GM23338 (cell line): ENCODE data around the gene TMPRSS3. TPM values are rescaled to one million over a fixed set of nuclear protein-coding genes. Genes with fewer than 3 reads are reported as not detected.

Source experiments
- ATAC-seq: fragments of 200-7000 bp; cut with Tn5 transposase; 3 replicates; pipeline ENCODE4 v1.9.1; 2020
- DNase-seq: peaks from one replicate; pipeline ENCODE4 v3.0.0-alpha.2; 2015; ENCODE audit warnings: low spot score
- H2AFZ ChIP-seq: fragments of 200-600 bp; sonication (generic); 2 replicates; pipeline ENCODE4 v1.8.0; 2016; ENCODE audit warnings: antibody characterized with exemption, mild to moderate bottlenecking, moderate library complexity
- H3F3A ChIP-seq: fragments of 200-600 bp; sonication (generic); replicated peaks from 2 replicates; pipeline ENCODE4 v1.8.0; 2017; ENCODE audit warnings: antibody characterized with exemption, mixed run types, low read depth
- H3K27ac ChIP-seq: fragments of 200-600 bp; sonication (generic); 2 replicates; pipeline ENCODE4 v1.6.1; 2016; ENCODE audit warnings: low read depth
- H3K27me3 ChIP-seq: fragments of 200-600 bp; sonication (generic); 2 replicates; pipeline ENCODE4 v1.8.0; 2016; ENCODE audit warnings: mild to moderate bottlenecking, mixed run types, moderate library complexity; ENCODE audit not compliant: insufficient read depth
- H3K36me3 ChIP-seq: fragments of 200-600 bp; sonication (generic); 2 replicates; pipeline ENCODE4 v1.8.0; 2016; ENCODE audit warnings: mild to moderate bottlenecking; ENCODE audit not compliant: insufficient read depth
- H3K4me1 ChIP-seq: fragments of 200-600 bp; sonication (generic); 2 replicates; pipeline ENCODE4 v1.8.0; 2016; ENCODE audit warnings: mild to moderate bottlenecking, moderate library complexity; ENCODE audit not compliant: insufficient read depth
- H3K4me2 ChIP-seq: fragments of 200-600 bp; sonication (generic); 2 replicates; pipeline ENCODE4 v1.7.1; 2017; ENCODE audit warnings: mixed run types
- H3K4me3 ChIP-seq: fragments of 200-600 bp; sonication (generic); 2 replicates; pipeline ENCODE4 v1.6.1; 2016; ENCODE audit warnings: mixed run types
- H3K79me2 ChIP-seq: fragments of 200-600 bp; sonication (generic); replicated peaks from 2 replicates; pipeline ENCODE4 v1.8.0; 2017; ENCODE audit warnings: mild to moderate bottlenecking; ENCODE audit not compliant: insufficient read depth
- H3K9me2 ChIP-seq: fragments of 200-600 bp; sonication (generic); 2 replicates; pipeline ENCODE4 v1.8.0; 2017; ENCODE audit not compliant: insufficient read depth
- H4K20me1 ChIP-seq: fragments of 200-600 bp; sonication (generic); replicated peaks from 2 replicates; pipeline ENCODE4 v1.8.0; 2017; ENCODE audit warnings: mild to moderate bottlenecking; ENCODE audit not compliant: insufficient read depth
- H3K27ac Mint-ChIP-seq: 2 replicates; pipeline ENCODE4 v1.8.0; 2020; ENCODE audit warnings: inconsistent platforms, mild to moderate bottlenecking, moderate library complexity, mixed read lengths
- H3K27me3 Mint-ChIP-seq: 3 replicates; pipeline ENCODE4 v1.8.0; 2022; ENCODE audit warnings: low read depth, mild to moderate bottlenecking, moderate library complexity, mixed read lengths, inconsistent platforms; ENCODE audit not compliant: insufficient read depth, poor library complexity
- H3K36me3 Mint-ChIP-seq: 3 replicates; pipeline ENCODE4 v1.8.0; 2021; ENCODE audit warnings: low read depth, mild to moderate bottlenecking, inconsistent platforms, moderate library complexity, mixed read lengths
- H3K4me1 Mint-ChIP-seq: 3 replicates; pipeline ENCODE4 v1.8.0; 2020; ENCODE audit warnings: mild to moderate bottlenecking, inconsistent platforms, mixed read lengths
- H3K4me3 Mint-ChIP-seq: 3 replicates; pipeline ENCODE4 v1.8.0; 2021; ENCODE audit warnings: moderate library complexity, mild to moderate bottlenecking, inconsistent platforms, mixed read lengths
- H3K9me3 Mint-ChIP-seq: 3 replicates; pipeline ENCODE4 v1.8.0; 2020; ENCODE audit warnings: moderate library complexity, mild to moderate bottlenecking, inconsistent platforms, mixed read lengths
- CREB1 ChIP-seq: fragments of 250-450 bp; sonication (Bioruptor Pico); IDR thresholded peaks from 2 replicates; pipeline ENCODE4 v1.5.0; 2020; ENCODE audit warnings: low read depth, mild to moderate bottlenecking, moderate library complexity
- CTCF ChIP-seq, 2 experiments: fragments of 200-600 bp in 1 of 2; sonication (generic) in 1 of 2; conservative IDR thresholded peaks; 2 replicates each; pipeline versions ENCODE4 v1.5.1 to v1.6.1; 2016 to 2017; ENCODE audit warnings: antibody characterized with exemption in 2 of 2, low read depth in 2 of 2, mild to moderate bottlenecking in 2 of 2, moderate library complexity in 1 of 2
- ETS1 ChIP-seq: IDR thresholded peaks from 2 replicates; pipeline ENCODE4 v1.6.1; 2016; ENCODE audit warnings: antibody characterized with exemption
- EZH2 ChIP-seq: fragments of 200-600 bp; sonication (generic); IDR thresholded peaks from one replicate; pipeline ENCODE4 v1.8.0; 2017; ENCODE audit warnings: antibody characterized with exemption, mild to moderate bottlenecking, low read depth; ENCODE audit not compliant: unreplicated experiment
- EZH2phosphoT487 ChIP-seq: fragments of 200-600 bp; sonication (generic); IDR thresholded peaks from one replicate; pipeline ENCODE4 v1.8.1; 2018; ENCODE audit warnings: antibody characterized with exemption; ENCODE audit not compliant: unreplicated experiment
- JUNB ChIP-seq: IDR thresholded peaks from one replicate; pipeline ENCODE4 v1.6.1; 2016; ENCODE audit warnings: antibody characterized with exemption; ENCODE audit not compliant: unreplicated experiment
- NANOG ChIP-seq: IDR thresholded peaks from 2 replicates; pipeline ENCODE4 v1.6.1; 2016; ENCODE audit warnings: antibody characterized with exemption, borderline replicate concordance
- POLR2AphosphoS5 ChIP-seq: IDR thresholded peaks from 2 replicates; pipeline ENCODE4 v1.6.1; 2016; ENCODE audit warnings: antibody characterized with exemption, low read depth
- STAT1 ChIP-seq: IDR thresholded peaks from one replicate; pipeline ENCODE4 v1.6.1; 2016; ENCODE audit warnings: antibody characterized with exemption; ENCODE audit not compliant: unreplicated experiment
- ZNF114 ChIP-seq: fragments of 250-450 bp; sonication (Bioruptor Pico); IDR thresholded peaks from 2 replicates; pipeline ENCODE4 v1.5.0; 2020; ENCODE audit warnings: mild to moderate bottlenecking, moderate library complexity
- ZNF331 ChIP-seq: fragments of 250-450 bp; sonication (Bioruptor Pico); IDR thresholded peaks from 2 replicates; pipeline ENCODE4 v1.5.0; 2020; ENCODE audit warnings: low read depth, mild to moderate bottlenecking, moderate library complexity
- ZNF462 ChIP-seq: fragments of 250-450 bp; sonication (Bioruptor Pico); IDR thresholded peaks from 2 replicates; pipeline ENCODE4 v1.5.0; 2020; ENCODE audit warnings: mild to moderate bottlenecking, moderate library complexity
- polyA plus RNA-seq: library from polyadenylated mRNA; unstranded; fragments of >200 nt; fragmentation: Nextera tagmentation; extraction: Ambion mirVana; gene quantifications from 2 replicates; pipeline ENCODE4 v1.2.1, GENCODE V29; 2016
- total RNA-seq: library from RNA; depleted of rRNA; stranded (reverse); fragments of >200 nt; shearing (Covaris generic); gene quantifications from 2 replicates; pipeline ENCODE4 v1.2.3, GENCODE V29; 2014
- TF ChIP-seq, protein P1 (sequence below): IDR thresholded peaks from one replicate; pipeline ENCODE4 v1.6.1; 2018; ENCODE audit warnings: antibody characterized with exemption; ENCODE audit not compliant: unreplicated experiment

Gene TMPRSS3
- total and polyA plus RNA-seq, 2 experiments from 2014 or later = 0.17 TPM; not detected in 1

- H3K9me3 Mint-ChIP-seq = peaks cover 11% of the 10 kb centered on the region; the same call in 2 of the 3 replicates
- H3K4me3 ChIP-seq = no peak overlapping the region
- no peaks in the 10 kb centered on the region for H3K79me2 ChIP-seq
- peak overlapping the region; percentile 68; the same call in 1 of the 2 replicates for H3K4me2 ChIP-seq
- ATAC-seq (peak; percentile 70), DNase-seq (peak; percentile 32)
- TF ChIP-seq CTCF (conservative IDR thresholded peaks at IDR 0.05; ENCODE audit: low read depth in 2 of 2) (no peak), ZNF114 (CRISPR knock-in tag) (no peak), ZNF331 (CRISPR knock-in tag) (no peak), JUNB (no peak), NANOG (no peak), EZH2 (no peak), STAT1 (no peak), EZH2phosphoT487 (no peak), CREB1 (CRISPR knock-in tag) (no peak), ETS1 (no peak), ZNF462 (CRISPR knock-in tag) (no peak), POLR2AphosphoS5 (no peak)
- TF ChIP-seq, protein P1, sequence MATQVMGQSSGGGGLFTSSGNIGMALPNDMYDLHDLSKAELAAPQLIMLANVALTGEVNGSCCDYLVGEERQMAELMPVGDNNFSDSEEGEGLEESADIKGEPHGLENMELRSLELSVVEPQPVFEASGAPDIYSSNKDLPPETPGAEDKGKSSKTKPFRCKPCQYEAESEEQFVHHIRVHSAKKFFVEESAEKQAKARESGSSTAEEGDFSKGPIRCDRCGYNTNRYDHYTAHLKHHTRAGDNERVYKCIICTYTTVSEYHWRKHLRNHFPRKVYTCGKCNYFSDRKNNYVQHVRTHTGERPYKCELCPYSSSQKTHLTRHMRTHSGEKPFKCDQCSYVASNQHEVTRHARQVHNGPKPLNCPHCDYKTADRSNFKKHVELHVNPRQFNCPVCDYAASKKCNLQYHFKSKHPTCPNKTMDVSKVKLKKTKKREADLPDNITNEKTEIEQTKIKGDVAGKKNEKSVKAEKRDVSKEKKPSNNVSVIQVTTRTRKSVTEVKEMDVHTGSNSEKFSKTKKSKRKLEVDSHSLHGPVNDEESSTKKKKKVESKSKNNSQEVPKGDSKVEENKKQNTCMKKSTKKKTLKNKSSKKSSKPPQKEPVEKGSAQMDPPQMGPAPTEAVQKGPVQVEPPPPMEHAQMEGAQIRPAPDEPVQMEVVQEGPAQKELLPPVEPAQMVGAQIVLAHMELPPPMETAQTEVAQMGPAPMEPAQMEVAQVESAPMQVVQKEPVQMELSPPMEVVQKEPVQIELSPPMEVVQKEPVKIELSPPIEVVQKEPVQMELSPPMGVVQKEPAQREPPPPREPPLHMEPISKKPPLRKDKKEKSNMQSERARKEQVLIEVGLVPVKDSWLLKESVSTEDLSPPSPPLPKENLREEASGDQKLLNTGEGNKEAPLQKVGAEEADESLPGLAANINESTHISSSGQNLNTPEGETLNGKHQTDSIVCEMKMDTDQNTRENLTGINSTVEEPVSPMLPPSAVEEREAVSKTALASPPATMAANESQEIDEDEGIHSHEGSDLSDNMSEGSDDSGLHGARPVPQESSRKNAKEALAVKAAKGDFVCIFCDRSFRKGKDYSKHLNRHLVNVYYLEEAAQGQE = no peak
- 0 out of 3 replicates have a peak overlapping the region, but pooled peaks have one; percentile 11 for H3K4me3 Mint-ChIP-seq
- peak overlapping the region; percentile 86 for H3K27ac Mint-ChIP-seq
- no peaks in the 10 kb centered on the region for H3K36me3 ChIP-seq
- H3K4me1 Mint-ChIP-seq = peaks cover 35% of the 10 kb centered on the region
- H2AFZ ChIP-seq = peak overlapping the region; percentile 57; the same call in 1 of the 2 replicates
- H3K27ac ChIP-seq = 0 out of 2 replicates have a peak overlapping the region, but pooled peaks have one; percentile 21
- H3F3A ChIP-seq = peaks cover 5% of the 10 kb centered on the region; the same call in 1 of the 2 replicates
- peaks cover 6% of the 10 kb centered on the region for H3K4me1 ChIP-seq
- H4K20me1 ChIP-seq = no peaks in the 10 kb centered on the region
- H3K36me3 Mint-ChIP-seq = peaks cover 8% of the 10 kb centered on the region; the same call in 2 of the 3 replicates
- H3K27me3 ChIP-seq = no peaks in the 10 kb centered on the region
- H3K27me3 Mint-ChIP-seq = peaks cover 5% of the 10 kb centered on the region
- no peaks in the 10 kb centered on the region for H3K9me2 ChIP-seq
Observed at GRCh38 chr21:42388740-42389448, 7.0 kb downstream of the TMPRSS3 start.
